Activated CD4-positive, alpha-beta T cell treated with anti-CD3 and anti-CD28 coated beads for 48 hours (primary cell): ENCODE results near the gene MEP1B.
"Not testable (repeated sequence)": the region's sequence is repeated elsewhere in the genome, so short reads cannot be mapped to it uniquely, and the experiment has no call there.

Experiments used
- DNase-seq: peaks from one replicate; pipeline ENCODE4 v3.0.0-alpha.2; 2020

MEP1B gene

GRCh38 chr18:32209685-32210445 is 20.0 kb downstream of the MEP1B start:
- no peak for DNase-seq

GRCh38 chr18:32213693-32214092 is 23.9 kb downstream of the MEP1B start:
- no peak for DNase-seq

GRCh38 chr18:32216390-32216789 is 26.6 kb downstream of the MEP1B start:
- DNase-seq = no peak

- no peak for DNase-seq
Measured at GRCh38 chr18:32219431-32220018, 29.7 kb downstream of the MEP1B start.

GRCh38 chr18:32233348-32233747 is 43.5 kb downstream of the MEP1B start:
- not testable (repeated sequence) for DNase-seq

- DNase-seq = no peak
Measured at GRCh38 chr18:32237049-32237448, 47.2 kb downstream of the MEP1B start.

GRCh38 chr18:32238635-32239268 is 48.9 kb downstream of the MEP1B start:
- DNase-seq = no peak

- DNase-seq = no peak
Measured at GRCh38 chr18:32242395-32242794, 52.6 kb downstream of the MEP1B start.

- no peak for DNase-seq
Measured at GRCh38 chr18:32243358-32243757, 53.5 kb downstream of the MEP1B start.

- DNase-seq = no peak
Measured at GRCh38 chr18:32244881-32245280, 55.0 kb downstream of the MEP1B start.

- DNase-seq = no peak
Measured at GRCh38 chr18:32249147-32249929, 59.5 kb downstream of the MEP1B start.

GRCh38 chr18:32251466-32251865 is 61.6 kb downstream of the MEP1B start:
- DNase-seq = no peak

GRCh38 chr18:32252141-32252860 is 62.5 kb downstream of the MEP1B start:
- no peak for DNase-seq

GRCh38 chr18:32255570-32255969 is 65.7 kb downstream of the MEP1B start:
- DNase-seq = no peak

GRCh38 chr18:32257084-32257785 is 67.4 kb downstream of the MEP1B start:
- no peak for DNase-seq

- DNase-seq = no peak
Measured at GRCh38 chr18:32258148-32258547, 68.3 kb downstream of the MEP1B start.

- DNase-seq = no peak
Measured at GRCh38 chr18:32258558-32259204, 68.8 kb downstream of the MEP1B start.

- no peak for DNase-seq
Measured at GRCh38 chr18:32259553-32259952, 69.7 kb downstream of the MEP1B start.

GRCh38 chr18:32261003-32261402 is 71.2 kb downstream of the MEP1B start:
- no peak for DNase-seq

GRCh38 chr18:32262092-32262491 is 72.3 kb downstream of the MEP1B start:
- DNase-seq = no peak

- no peak for DNase-seq
Measured at GRCh38 chr18:32264401-32264800, 74.6 kb downstream of the MEP1B start.

GRCh38 chr18:32267463-32267862 is 77.6 kb downstream of the MEP1B start:
- DNase-seq = no peak
